Pancreas (tissue), 10 donors: ENCODE measurements around the gene RPL7A. TPM values are rescaled to one million over a fixed set of nuclear protein-coding genes. Genes with fewer than 3 reads are reported as not detected.
"Not testable (repeated sequence)": the region's sequence is repeated elsewhere in the genome, so short reads cannot be mapped to it uniquely, and the experiment has no call there.

Experiments
- ATAC-seq, 4 donors: fragments of 200-7000 bp; cut with Tn5 transposase; one replicate each; pipeline versions ENCODE4 v1.8.0 to v1.9.1; 2020; ENCODE audit warnings: mild to moderate bottlenecking in 4 of 4, moderate library complexity in 4 of 4
- DNase-seq, 6 donors: peaks; one replicate each; pipeline ENCODE4 v3.0.0-alpha.2; 2020
- FAIRE-seq: peaks from 2 replicates; lab custom pipeline; 2012; peaks lifted over from hg19 to GRCh38; lab: Jason Lieb, UNC
- H3K27ac ChIP-seq, 4 donors: fragments of 200-600 bp; sonication (generic); 1 replicate in 3 of 4; 2 replicates in 1 of 4; pipeline versions ENCODE4 v1.5.0 to v1.8.0; 2020
- H3K27me3 ChIP-seq, 4 donors: fragments of 200-600 bp; one replicate each; pipeline ENCODE4 v1.8.0; 2021
- H3K36me3 ChIP-seq, 3 donors: fragments of 200-600 bp; sonication (generic) in 1 of 3; one replicate each; pipeline versions ENCODE4 v1.5.0 to v1.8.0; 2020 to 2021
- H3K4me1 ChIP-seq, 3 donors: fragments of 200-600 bp; one replicate each; pipeline ENCODE4 v1.8.0; 2021
- H3K4me3 ChIP-seq, 4 donors: fragments of 200-600 bp; sonication (generic) in 2 of 4; one replicate each; pipeline versions ENCODE4 v1.5.0 to v1.8.0; 2020 to 2021
- H3K9me3 ChIP-seq, 4 donors: fragments of 200-600 bp; one replicate each; pipeline ENCODE4 v1.8.0; 2021
- CTCF ChIP-seq, 4 donors: fragments of 200-600 bp; sonication (generic) in 3 of 4; IDR thresholded peaks; one replicate each; pipeline versions ENCODE4 v1.5.0 to v1.8.0; 2021; ENCODE audit warnings: antibody characterized with exemption in 4 of 4
- WGBS, 2 donors: extraction: QIAGEN DNeasy Blood & Tissue Kit; methylation state at CpG; one replicate each; pipeline ENCODE4 v1.1.7; 2013; 5-methylcytosine and 5-hydroxymethylcytosine counted together
- intact Hi-C, 3 donors: fragments of 100-400 bp; cut with DNase I; formaldehyde crosslinking; loops; one replicate each; pipeline versions ENCODE4 v1.11.1 to v1.14.2; 2022
- polyA plus RNA-seq, 2 donors: library from polyadenylated mRNA; stranded (reverse); fragments of 200-250 nt; gene quantifications; one replicate each; pipeline ENCODE4 v1.2.3, GENCODE V29; 2013
- total RNA-seq, 6 donors: library from RNA; stranded (reverse); fragmentation: NEBNext Ultra II Directional in 4 of 6; extraction: Animal tissue kit (Norgen Biotek cat#: 25700) in 4 of 6; gene quantifications; one replicate each; pipeline versions ENCODE4 v1.2.1 to v1.2.4, GENCODE V29; 2021 to 2023
- donor health status: healthy with polysubstance abuse.
- donor health status: DM: no; HTN: no; CAD: no; lungs with moderate emphysema.
- donor health status: DM: no; HTN: no; CAD: no.
- donor health status: control.
- donor health status: control.
- donor health status: Bipolar disorder and iron deficiency.
- donor health status: DM: yes; HTN: yes; CAD: no.
- donor health status: DM: no; HTN: no; CAD: no.
- donor health status: DM: no; HTN: no; CAD: no.
- donor health status: DM: yes; HTN: yes; CAD: no.

The RPL7A gene
- total and polyA plus RNA-seq, 8 donors = 1,234 to 2,140 (median 1,834) TPM

- 93 to 96% methylated on average over 20 of the region's 20 CpGs for WGBS, 2 donors
- H3K27ac ChIP-seq = no peak overlapping the region
- DNase-seq = peak in 1 of 6 donors; percentile 54
- no peak for TF ChIP-seq CTCF (IDR thresholded peaks at IDR 0.05)
- H3K4me1 ChIP-seq = peaks cover 7 to 8% (median 8%) of the 10 kb centered on the region in 3 donors
- no peaks in the 10 kb centered on the region for H3K27me3 ChIP-seq
- no peaks in the 10 kb centered on the region for H3K9me3 ChIP-seq
- no peak for FAIRE-seq
- H3K4me3 ChIP-seq = no peak overlapping the region
- no peak for ATAC-seq
- peaks cover 0 to 33% (median 12%) of the 10 kb centered on the region in 3 donors for H3K36me3 ChIP-seq
- intact Hi-C loops = loop anchor here in 2 of 3 donors (5.0 to 10.0 kb wide), 2 partner anchors 145 to 148 kb away; no protein-coding TSS in a partner anchor
Observed at GRCh38 chr9:133332381-133332730, 15.7 kb upstream of the RPL7A start.

GRCh38 chr9:133333011-133333410 lies 15.0 kb upstream of the RPL7A start:
- FAIRE-seq (no peak), DNase-seq (peak in 1 of 6 donors; percentile 26), ATAC-seq (no peak)
- Histone ChIP-seq H3K9me3 (no peaks in the 10 kb centered on the region), H3K27ac (no peak overlapping the region), H3K27me3 (no peaks in the 10 kb centered on the region), H3K36me3 (peaks cover 0 to 33% (median 12%) of the 10 kb centered on the region in 3 donors), H3K4me3 (no peak overlapping the region), H3K4me1 (peaks cover 7 to 8% (median 8%) of the 10 kb centered on the region in 3 donors)
- intact Hi-C loops = loop anchor here in 2 of 3 donors (5.0 to 10.0 kb wide), 2 partner anchors 146 to 148 kb away; no protein-coding TSS in a partner anchor
- WGBS, 2 donors = 90 to 92% methylated on average over 11 of the region's 11 CpGs
- no peak for TF ChIP-seq CTCF (IDR thresholded peaks at IDR 0.05)

- WGBS, 2 donors = 91 to 93% methylated on average over 10 of the region's 10 CpGs
- Histone ChIP-seq H3K4me3 (no peak overlapping the region), H3K36me3 (peaks cover 0 to 33% (median 12%) of the 10 kb centered on the region in 3 donors), H3K9me3 (no peaks in the 10 kb centered on the region), H3K27ac (no peak overlapping the region), H3K27me3 (no peaks in the 10 kb centered on the region), H3K4me1 (peaks cover 7 to 8% (median 8%) of the 10 kb centered on the region in 3 donors)
- ATAC-seq (no peak), FAIRE-seq (no peak), DNase-seq (peak in 3 of 6 donors; percentile 15 to 54 (median 52))
- TF ChIP-seq CTCF (IDR thresholded peaks at IDR 0.05) = no peak
- intact Hi-C loops = loop anchor here in 2 of 3 donors (5.0 to 10.0 kb wide), 2 partner anchors 146 to 149 kb away; no protein-coding TSS in a partner anchor
Observed at GRCh38 chr9:133333566-133333965, 14.5 kb upstream of the RPL7A start.

DNA sequence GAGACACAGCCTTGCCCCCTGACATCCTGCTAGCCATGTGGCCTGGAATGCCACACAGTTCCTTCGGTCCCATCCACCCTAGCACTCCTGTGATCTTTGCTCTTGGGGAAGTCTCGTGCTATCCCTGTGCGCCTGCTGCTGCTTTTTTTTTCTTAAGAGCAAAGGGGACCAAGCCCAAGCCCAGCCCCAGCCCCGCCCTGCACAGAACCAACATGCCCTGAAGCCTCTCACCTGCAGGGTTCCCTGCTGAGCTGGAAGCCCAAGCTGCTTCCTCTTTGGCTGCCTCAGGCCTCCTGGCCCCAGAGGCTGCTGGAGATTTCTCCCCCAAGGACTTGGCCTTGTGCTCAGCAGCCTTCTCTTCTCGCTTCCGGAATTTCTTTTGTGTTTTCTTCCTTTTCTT lies 13.9 kb upstream of the RPL7A start:
- H3K27ac ChIP-seq = no peak overlapping the region
- ATAC-seq = no peak
- H3K27me3 ChIP-seq = no peaks in the 10 kb centered on the region
- H3K36me3 ChIP-seq = peaks cover 0 to 33% (median 12%) of the 10 kb centered on the region in 3 donors
- H3K4me1 ChIP-seq = peaks cover 7 to 8% (median 8%) of the 10 kb centered on the region in 3 donors
- intact Hi-C loops = loop anchor here in 2 of 3 donors (5.0 to 10.0 kb wide), 2 partner anchors 147 to 149 kb away; no protein-coding TSS in a partner anchor
- no peak overlapping the region for H3K4me3 ChIP-seq
- no peak for FAIRE-seq
- no peaks in the 10 kb centered on the region for H3K9me3 ChIP-seq
- peak in 2 of 6 donors; percentile 22 to 34 for DNase-seq
- no peak for TF ChIP-seq CTCF (IDR thresholded peaks at IDR 0.05)
- WGBS, 2 donors = 87 to 91% methylated on average over 6 of the region's 6 CpGs

- H3K4me3 ChIP-seq = peak overlapping the region; percentile 63 to 85 (median 81)
- not testable (repeated sequence) for ATAC-seq, H3K27me3 ChIP-seq, H3K9me3 ChIP-seq, H3K27ac ChIP-seq, FAIRE-seq, H3K4me1 ChIP-seq
- DNase-seq = peak in 4 of 6 donors; percentile 4 to 19 (median 9)
- WGBS, 2 donors = 62 to 67% methylated on average over 11 of the region's 11 CpGs
- intact Hi-C loops = loop anchor here in 2 of 3 donors (5.0 to 10.0 kb wide), 2 partner anchors 148 to 150 kb away; no protein-coding TSS in a partner anchor
- peaks cover 0 to 33% (median 12%) of the 10 kb centered on the region in 3 donors for H3K36me3 ChIP-seq
Observed at GRCh38 chr9:133334888-133335287, 13.1 kb upstream of the RPL7A start.
